Measurements from ENCODE around the gene SERPINA1. TPM values are rescaled to one million over a fixed set of nuclear protein-coding genes. Genes with fewer than 3 reads are reported as not detected.
A peak's percentile ranks its signal among the peaks of the same experiment; 100 is the strongest.

Gene SERPINA1
- total and polyA plus RNA-seq, 2 of the 13 experiments (the other 11 are each of a cell fraction or from before 2014, with no cell fraction given), result 3,266 to 11,015 TPM

DNA sequence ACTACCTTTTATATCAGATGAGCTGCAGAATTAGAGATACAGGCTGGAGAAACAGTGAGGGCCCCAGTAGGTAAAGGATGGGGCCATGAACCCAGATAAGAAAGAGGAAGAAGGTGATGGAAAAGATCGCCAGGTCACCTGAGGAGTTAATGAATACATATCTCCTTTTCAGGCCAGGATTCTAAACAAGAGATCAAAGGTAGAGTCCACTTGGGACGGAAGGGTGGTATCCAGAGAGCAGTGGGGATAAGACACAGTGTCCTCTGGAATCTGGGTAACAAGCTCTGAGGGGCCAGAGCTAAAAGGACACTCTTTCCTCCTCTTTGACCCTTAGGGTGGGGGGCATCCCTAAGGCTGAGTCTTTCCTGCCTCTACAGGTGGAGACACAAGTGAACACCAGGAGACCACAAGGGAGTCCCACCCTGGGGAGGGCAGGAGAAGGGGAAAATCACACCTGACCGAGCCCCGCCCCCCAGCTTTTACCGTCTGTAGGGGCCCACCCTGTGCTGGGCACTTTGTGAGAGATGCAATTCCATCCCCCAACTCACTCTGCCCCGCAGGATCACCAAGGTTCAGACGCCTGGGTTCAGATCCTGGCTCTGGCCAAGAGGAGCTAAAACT lies 27.3 kb downstream of the SERPINA1 start (continued):
- TF ChIP-seq, protein P1, sequence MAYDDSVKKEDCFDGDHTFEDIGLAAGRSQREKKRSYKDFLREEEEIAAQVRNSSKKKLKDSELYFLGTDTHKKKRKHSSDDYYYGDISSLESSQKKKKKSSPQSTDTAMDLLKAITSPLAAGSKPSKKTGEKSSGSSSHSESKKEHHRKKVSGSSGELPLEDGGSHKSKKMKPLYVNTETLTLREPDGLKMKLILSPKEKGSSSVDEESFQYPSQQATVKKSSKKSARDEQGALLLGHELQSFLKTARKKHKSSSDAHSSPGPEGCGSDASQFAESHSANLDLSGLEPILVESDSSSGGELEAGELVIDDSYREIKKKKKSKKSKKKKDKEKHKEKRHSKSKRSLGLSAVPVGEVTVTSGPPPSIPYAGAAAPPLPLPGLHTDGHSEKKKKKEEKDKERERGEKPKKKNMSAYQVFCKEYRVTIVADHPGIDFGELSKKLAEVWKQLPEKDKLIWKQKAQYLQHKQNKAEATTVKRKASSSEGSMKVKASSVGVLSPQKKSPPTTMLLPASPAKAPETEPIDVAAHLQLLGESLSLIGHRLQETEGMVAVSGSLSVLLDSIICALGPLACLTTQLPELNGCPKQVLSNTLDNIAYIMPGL (CRISPR knock-in tag; IDR thresholded peaks at IDR 0.05; ENCODE audit: borderline replicate concordance in 1 of 2, low read depth in 1 of 2), result no peak
- TF ChIP-seq, protein P2, sequence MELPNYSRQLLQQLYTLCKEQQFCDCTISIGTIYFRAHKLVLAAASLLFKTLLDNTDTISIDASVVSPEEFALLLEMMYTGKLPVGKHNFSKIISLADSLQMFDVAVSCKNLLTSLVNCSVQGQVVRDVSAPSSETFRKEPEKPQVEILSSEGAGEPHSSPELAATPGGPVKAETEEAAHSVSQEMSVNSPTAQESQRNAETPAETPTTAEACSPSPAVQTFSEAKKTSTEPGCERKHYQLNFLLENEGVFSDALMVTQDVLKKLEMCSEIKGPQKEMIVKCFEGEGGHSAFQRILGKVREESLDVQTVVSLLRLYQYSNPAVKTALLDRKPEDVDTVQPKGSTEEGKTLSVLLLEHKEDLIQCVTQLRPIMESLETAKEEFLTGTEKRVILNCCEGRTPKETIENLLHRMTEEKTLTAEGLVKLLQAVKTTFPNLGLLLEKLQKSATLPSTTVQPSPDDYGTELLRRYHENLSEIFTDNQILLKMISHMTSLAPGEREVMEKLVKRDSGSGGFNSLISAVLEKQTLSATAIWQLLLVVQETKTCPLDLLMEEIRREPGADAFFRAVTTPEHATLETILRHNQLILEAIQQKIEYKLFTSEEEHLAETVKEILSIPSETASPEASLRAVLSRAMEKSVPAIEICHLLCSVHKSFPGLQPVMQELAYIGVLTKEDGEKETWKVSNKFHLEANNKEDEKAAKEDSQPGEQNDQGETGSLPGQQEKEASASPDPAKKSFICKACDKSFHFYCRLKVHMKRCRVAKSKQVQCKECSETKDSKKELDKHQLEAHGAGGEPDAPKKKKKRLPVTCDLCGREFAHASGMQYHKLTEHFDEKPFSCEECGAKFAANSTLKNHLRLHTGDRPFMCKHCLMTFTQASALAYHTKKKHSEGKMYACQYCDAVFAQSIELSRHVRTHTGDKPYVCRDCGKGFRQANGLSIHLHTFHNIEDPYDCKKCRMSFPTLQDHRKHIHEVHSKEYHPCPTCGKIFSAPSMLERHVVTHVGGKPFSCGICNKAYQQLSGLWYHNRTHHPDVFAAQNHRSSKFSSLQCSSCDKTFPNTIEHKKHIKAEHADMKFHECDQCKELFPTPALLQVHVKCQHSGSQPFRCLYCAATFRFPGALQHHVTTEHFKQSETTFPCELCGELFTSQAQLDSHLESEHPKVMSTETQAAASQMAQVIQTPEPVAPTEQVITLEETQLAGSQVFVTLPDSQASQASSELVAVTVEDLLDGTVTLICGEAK (IDR thresholded peaks at IDR 0.05), result no peak
- TF ChIP-seq, protein P2 (CRISPR knock-in tag; IDR thresholded peaks at IDR 0.05), result no peak
- TF ChIP-seq KDM5A (IDR thresholded peaks at IDR 0.05; ENCODE audit: borderline replicate concordance, low read length) (no peak), GATA4 (IDR thresholded peaks at IDR 0.05; ENCODE audit: borderline replicate concordance, low read depth) (peak; percentile 71; the same call in 1 of the 2 replicates), ARNT (IDR thresholded peaks at IDR 0.05) (no peak), ZNF792 (CRISPR knock-in tag; IDR thresholded peaks at IDR 0.05) (no peak), ZFP1 (CRISPR knock-in tag; IDR thresholded peaks at IDR 0.05) (no peak), TAF15 (IDR thresholded peaks at IDR 0.05; ENCODE audit: low read depth, low read length, poor library complexity, severe bottlenecking) (no peak), ELF3 (CRISPR knock-in tag; IDR thresholded peaks at IDR 0.05) (0 out of 2 replicates have a peak, but pooled peaks have one; percentile 69), ZNF674 (CRISPR knock-in tag; IDR thresholded peaks at IDR 0.05; ENCODE audit: low read depth) (no peak), MEIS2 (CRISPR knock-in tag; IDR thresholded peaks at IDR 0.05) (peak; percentile 17; the same call in 1 of the 2 replicates), CAMTA2 (CRISPR knock-in tag; IDR thresholded peaks at IDR 0.05; ENCODE audit: borderline replicate concordance) (no peak), IRF2 (CRISPR knock-in tag; IDR thresholded peaks at IDR 0.05) (no peak), MAFG (CRISPR knock-in tag; IDR thresholded peaks at IDR 0.05) (no peak), SMYD3 (CRISPR knock-in tag; IDR thresholded peaks at IDR 0.05) (no peak)
- TF ChIP-seq, protein P3, sequence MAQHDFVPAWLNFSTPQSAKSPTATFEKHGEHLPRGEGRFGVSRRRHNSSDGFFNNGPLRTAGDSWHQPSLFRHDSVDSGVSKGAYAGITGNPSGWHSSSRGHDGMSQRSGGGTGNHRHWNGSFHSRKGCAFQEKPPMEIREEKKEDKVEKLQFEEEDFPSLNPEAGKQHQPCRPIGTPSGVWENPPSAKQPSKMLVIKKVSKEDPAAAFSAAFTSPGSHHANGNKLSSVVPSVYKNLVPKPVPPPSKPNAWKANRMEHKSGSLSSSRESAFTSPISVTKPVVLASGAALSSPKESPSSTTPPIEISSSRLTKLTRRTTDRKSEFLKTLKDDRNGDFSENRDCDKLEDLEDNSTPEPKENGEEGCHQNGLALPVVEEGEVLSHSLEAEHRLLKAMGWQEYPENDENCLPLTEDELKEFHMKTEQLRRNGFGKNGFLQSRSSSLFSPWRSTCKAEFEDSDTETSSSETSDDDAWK (CRISPR knock-in tag; IDR thresholded peaks at IDR 0.05), result no peak
- TF ChIP-seq, protein P4, sequence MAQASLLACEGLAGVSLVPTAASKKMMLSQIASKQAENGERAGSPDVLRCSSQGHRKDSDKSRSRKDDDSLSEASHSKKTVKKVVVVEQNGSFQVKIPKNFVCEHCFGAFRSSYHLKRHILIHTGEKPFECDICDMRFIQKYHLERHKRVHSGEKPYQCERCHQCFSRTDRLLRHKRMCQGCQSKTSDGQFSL (CRISPR knock-in tag; IDR thresholded peaks at IDR 0.05), result no peak
